WERI-Rb-1 (cell line): ENCODE results near the gene ZNF335.

Experiments
- DNase-seq: peaks from one replicate; pipeline ENCODE4 v3.0.0-alpha.2; 2020
- H3K27ac ChIP-seq: fragments of 250-450 bp; sonication (Bioruptor Pico); 2 replicates; pipeline ENCODE4 v1.5.1; 2020; ENCODE audit warnings: mild to moderate bottlenecking, moderate library complexity
- H3K27me3 ChIP-seq: fragments of 250-450 bp; sonication (Bioruptor Pico); 2 replicates; pipeline ENCODE4 v1.5.1; 2021; ENCODE audit warnings: mild to moderate bottlenecking, low read depth, moderate library complexity; ENCODE audit not compliant: insufficient read depth, severe bottlenecking
- H3K36me3 ChIP-seq: fragments of 250-450 bp; sonication (Bioruptor Pico); 2 replicates; pipeline ENCODE4 v1.5.1; 2020; ENCODE audit warnings: mild to moderate bottlenecking, moderate library complexity
- H3K4me3 ChIP-seq: 2 replicates; pipeline ENCODE4 v1.5.1; 2011; ENCODE audit warnings: low read depth, mild to moderate bottlenecking, control low read depth, low read length
- H3K9me3 ChIP-seq: fragments of 250-450 bp; sonication (Bioruptor Pico); 2 replicates; pipeline ENCODE4 v1.5.1; 2021; ENCODE audit warnings: mild to moderate bottlenecking, moderate library complexity; ENCODE audit not compliant: severe bottlenecking
- CTCF ChIP-seq: IDR thresholded peaks from 2 replicates; pipeline ENCODE4 v1.5.1; 2011; ENCODE audit warnings: low read depth, mild to moderate bottlenecking, control low read depth, inconsistent platforms, low read length

Gene ZNF335

DNA sequence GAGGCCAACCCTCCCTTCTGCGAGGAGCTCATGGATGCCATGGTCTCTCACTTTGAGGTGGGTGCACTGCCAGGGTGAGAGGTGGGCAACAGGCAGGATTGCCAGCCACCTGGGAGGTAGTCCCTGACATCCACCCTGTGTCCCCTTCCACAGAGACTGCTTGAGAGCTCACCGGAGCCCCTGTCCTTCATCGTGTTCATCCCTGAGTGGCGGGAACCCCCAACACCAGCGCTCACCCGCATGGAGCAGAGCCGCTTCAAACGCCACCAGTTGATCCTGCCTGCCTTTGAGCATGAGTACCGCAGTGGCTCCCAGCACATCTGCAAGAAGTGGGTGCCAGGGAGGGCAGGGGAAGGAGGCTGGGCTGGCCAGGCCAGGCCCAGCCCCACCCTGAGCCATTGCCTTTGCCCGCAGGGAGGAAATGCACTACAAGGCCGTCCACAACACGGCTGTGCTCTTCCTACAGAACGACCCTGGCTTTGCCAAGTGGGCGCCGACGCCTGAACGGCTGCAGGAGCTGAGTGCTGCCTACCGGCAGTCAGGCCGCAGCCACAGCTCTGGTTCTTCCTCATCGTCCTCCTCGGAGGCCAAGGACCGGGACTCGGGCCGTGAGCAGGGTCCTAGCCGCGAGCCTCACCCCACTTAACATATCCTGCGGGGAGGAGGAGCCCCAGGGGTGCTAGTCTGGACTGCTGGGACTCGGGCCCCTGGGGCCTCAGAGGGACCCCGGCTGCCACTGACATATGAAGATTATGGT lies 24.7 kb downstream of the ZNF335 start:
- no peak overlapping the region for H3K4me3 ChIP-seq
- H3K9me3 ChIP-seq = no peaks in the 10 kb centered on the region
- no peaks in the 10 kb centered on the region for H3K27me3 ChIP-seq
- TF ChIP-seq CTCF = no peak
- H3K36me3 ChIP-seq = peaks cover 92% of the 10 kb centered on the region
- no peak for DNase-seq
- no peak overlapping the region for H3K27ac ChIP-seq

- TF ChIP-seq CTCF = no peak
- Histone ChIP-seq H3K9me3 (no peaks in the 10 kb centered on the region), H3K4me3 (no peak overlapping the region), H3K36me3 (peaks cover 88% of the 10 kb centered on the region), H3K27me3 (no peaks in the 10 kb centered on the region), H3K27ac (no peak overlapping the region)
- DNase-seq = no peak
Measured at GRCh38 chr20:45946149-45946970, 25.6 kb downstream of the ZNF335 start.

- DNase-seq = no peak
Measured at GRCh38 chr20:45945678-45946148, 26.3 kb downstream of the ZNF335 start.

GRCh38 chr20:45944965-45945677 lies 26.9 kb downstream of the ZNF335 start:
- peaks cover 91% of the 10 kb centered on the region for H3K36me3 ChIP-seq
- no peak overlapping the region for H3K4me3 ChIP-seq
- H3K9me3 ChIP-seq = no peaks in the 10 kb centered on the region
- no peak for DNase-seq
- no peaks in the 10 kb centered on the region for H3K27me3 ChIP-seq
- TF ChIP-seq CTCF = no peak
- no peak overlapping the region for H3K27ac ChIP-seq

More at GRCh38 chr20:45945678-45946148, 26.3 kb downstream of the ZNF335 start:
- H3K27ac ChIP-seq = no peak overlapping the region
- TF ChIP-seq CTCF = no peak
- H3K27me3 ChIP-seq = no peaks in the 10 kb centered on the region
- H3K4me3 ChIP-seq = no peak overlapping the region
- peaks cover 89% of the 10 kb centered on the region for H3K36me3 ChIP-seq
- H3K9me3 ChIP-seq = no peaks in the 10 kb centered on the region

- Histone ChIP-seq H3K27me3 (no peaks in the 10 kb centered on the region), H3K9me3 (no peaks in the 10 kb centered on the region), H3K36me3 (peaks cover 93% of the 10 kb centered on the region), H3K27ac (no peak overlapping the region), H3K4me3 (no peak overlapping the region)
- no peak for TF ChIP-seq CTCF
- no peak for DNase-seq
Measured at GRCh38 chr20:45944151-45944964, 27.6 kb downstream of the ZNF335 start.
